Activated T-cell treated with anti-CD3 and anti-CD28 coated beads, Interleukin-2, amount 50 U/mL, for 24 hours (primary cell): ENCODE data around the gene RAB11FIP2.
A peak's percentile ranks its signal among the peaks of the same experiment; 100 is the strongest.

Experiments used
- DNase-seq: peaks from one replicate; pipeline ENCODE4 v3.0.0-alpha.2; 2020
- H3K27ac Mint-ChIP-seq: 2 replicates; pipeline ENCODE4 v1.8.0; 2020; ENCODE audit warnings: mild to moderate bottlenecking, mixed read lengths
- H3K27me3 Mint-ChIP-seq: 2 replicates; pipeline ENCODE4 v1.8.0; 2020; ENCODE audit warnings: mixed read lengths
- H3K36me3 Mint-ChIP-seq: 2 replicates; pipeline ENCODE4 v1.8.0; 2020; ENCODE audit warnings: low read depth, mixed read lengths
- H3K4me1 Mint-ChIP-seq: 2 replicates; pipeline ENCODE4 v1.8.0; 2020; ENCODE audit warnings: low read depth, mixed read lengths
- H3K4me3 Mint-ChIP-seq: 2 replicates; pipeline ENCODE4 v1.8.0; 2020; ENCODE audit warnings: mild to moderate bottlenecking, moderate library complexity, mixed read lengths
- H3K9me3 Mint-ChIP-seq: 2 replicates; pipeline ENCODE4 v1.8.0; 2020; ENCODE audit warnings: mixed read lengths

The RAB11FIP2 gene

GRCh38 chr10:118045158-118045836 lies 1.4 kb downstream of the RAB11FIP2 start:
- DNase-seq, result no peak
- Mint-ChIP-seq H3K27ac (peak overlapping the region; percentile 90), H3K4me3 (peak overlapping the region; percentile 91), H3K9me3 (no peaks in the 10 kb centered on the region), H3K4me1 (peaks cover 51% of the 10 kb centered on the region), H3K36me3 (peaks cover 14% of the 10 kb centered on the region), H3K27me3 (no peaks in the 10 kb centered on the region)

- Mint-ChIP-seq H3K27ac (no peak overlapping the region), H3K4me3 (no peak overlapping the region), H3K27me3 (no peaks in the 10 kb centered on the region), H3K9me3 (no peaks in the 10 kb centered on the region), H3K36me3 (peaks cover 30% of the 10 kb centered on the region), H3K4me1 (peaks cover 60% of the 10 kb centered on the region)
- DNase-seq, result no peak
These were observed 3.9 kb downstream of the RAB11FIP2 start for GRCh38 chr10:118042827-118043242.

- no peak overlapping the region for H3K4me3 Mint-ChIP-seq
- DNase-seq, result no peak
These were observed 4.4 kb downstream of the RAB11FIP2 start for GRCh38 chr10:118042336-118042735.

GRCh38 chr10:118041316-118041715 lies 5.4 kb downstream of the RAB11FIP2 start:
- no peaks in the 10 kb centered on the region for H3K27me3 Mint-ChIP-seq
- H3K4me1 Mint-ChIP-seq, result peaks cover 65% of the 10 kb centered on the region
- H3K4me3 Mint-ChIP-seq, result no peak overlapping the region
- no peak overlapping the region for H3K27ac Mint-ChIP-seq
- H3K36me3 Mint-ChIP-seq, result peaks cover 43% of the 10 kb centered on the region
- H3K9me3 Mint-ChIP-seq, result no peaks in the 10 kb centered on the region
- DNase-seq, result no peak

More at GRCh38 chr10:118042336-118042735, 4.4 kb downstream of the RAB11FIP2 start:
- Mint-ChIP-seq H3K4me1 (peaks cover 59% of the 10 kb centered on the region), H3K27me3 (no peaks in the 10 kb centered on the region), H3K36me3 (peaks cover 33% of the 10 kb centered on the region), H3K9me3 (no peaks in the 10 kb centered on the region), H3K27ac (no peak overlapping the region)

GRCh38 chr10:118036281-118036875 lies 10.4 kb downstream of the RAB11FIP2 start:
- no peak for DNase-seq
- Mint-ChIP-seq H3K27me3 (no peaks in the 10 kb centered on the region), H3K4me1 (peaks cover 41% of the 10 kb centered on the region), H3K4me3 (no peak overlapping the region), H3K36me3 (peaks cover 73% of the 10 kb centered on the region), H3K9me3 (no peaks in the 10 kb centered on the region), H3K27ac (no peak overlapping the region)

GRCh38 chr10:118035354-118036005 lies 11.3 kb downstream of the RAB11FIP2 start:
- Mint-ChIP-seq H3K27ac (peak overlapping the region; percentile 57), H3K4me1 (peaks cover 41% of the 10 kb centered on the region), H3K36me3 (peaks cover 74% of the 10 kb centered on the region)

GRCh38 chr10:118034791-118035261 lies 11.9 kb downstream of the RAB11FIP2 start:
- DNase-seq, result no peak
- H3K36me3 Mint-ChIP-seq, result peaks cover 75% of the 10 kb centered on the region
- no peak overlapping the region for H3K4me3 Mint-ChIP-seq
- H3K4me1 Mint-ChIP-seq, result peaks cover 37% of the 10 kb centered on the region
- no peaks in the 10 kb centered on the region for H3K27me3 Mint-ChIP-seq
- H3K27ac Mint-ChIP-seq, result no peak overlapping the region
- H3K9me3 Mint-ChIP-seq, result no peaks in the 10 kb centered on the region

More at GRCh38 chr10:118035354-118036005, 11.3 kb downstream of the RAB11FIP2 start:
- H3K9me3 Mint-ChIP-seq, result no peaks in the 10 kb centered on the region
- no peak for DNase-seq
- no peaks in the 10 kb centered on the region for H3K27me3 Mint-ChIP-seq
- no peak overlapping the region for H3K4me3 Mint-ChIP-seq

- Mint-ChIP-seq H3K4me1 (peaks cover 37% of the 10 kb centered on the region), H3K27me3 (no peaks in the 10 kb centered on the region), H3K27ac (no peak overlapping the region), H3K4me3 (no peak overlapping the region), H3K36me3 (peaks cover 73% of the 10 kb centered on the region), H3K9me3 (no peaks in the 10 kb centered on the region)
- no peak for DNase-seq
These were observed 12.8 kb downstream of the RAB11FIP2 start for GRCh38 chr10:118033905-118034304.

GRCh38 chr10:118032564-118032963 lies 14.2 kb downstream of the RAB11FIP2 start:
- Mint-ChIP-seq H3K4me3 (no peak overlapping the region), H3K9me3 (no peaks in the 10 kb centered on the region), H3K27ac (no peak overlapping the region), H3K4me1 (peaks cover 39% of the 10 kb centered on the region), H3K27me3 (no peaks in the 10 kb centered on the region), H3K36me3 (peaks cover 75% of the 10 kb centered on the region)
- DNase-seq, result no peak

GRCh38 chr10:118031351-118032075 lies 15.2 kb downstream of the RAB11FIP2 start:
- no peaks in the 10 kb centered on the region for H3K27me3 Mint-ChIP-seq
- no peaks in the 10 kb centered on the region for H3K9me3 Mint-ChIP-seq
- H3K27ac Mint-ChIP-seq, result no peak overlapping the region
- H3K4me3 Mint-ChIP-seq, result no peak overlapping the region
- no peak for DNase-seq
- peaks cover 70% of the 10 kb centered on the region for H3K36me3 Mint-ChIP-seq
- peaks cover 30% of the 10 kb centered on the region for H3K4me1 Mint-ChIP-seq

- Mint-ChIP-seq H3K4me1 (peaks cover 15% of the 10 kb centered on the region), H3K9me3 (no peaks in the 10 kb centered on the region), H3K27ac (no peak overlapping the region), H3K36me3 (peaks cover 64% of the 10 kb centered on the region), H3K4me3 (no peak overlapping the region), H3K27me3 (no peaks in the 10 kb centered on the region)
- no peak for DNase-seq
These were observed 18.1 kb downstream of the RAB11FIP2 start for GRCh38 chr10:118028619-118029018.

- Mint-ChIP-seq H3K27ac (no peak overlapping the region), H3K4me3 (no peak overlapping the region), H3K9me3 (no peaks in the 10 kb centered on the region), H3K36me3 (peaks cover 56% of the 10 kb centered on the region), H3K4me1 (peaks cover 15% of the 10 kb centered on the region), H3K27me3 (no peaks in the 10 kb centered on the region)
- no peak for DNase-seq
These were observed 19.3 kb downstream of the RAB11FIP2 start for GRCh38 chr10:118027397-118027796.

GRCh38 chr10:118026936-118027335 lies 19.8 kb downstream of the RAB11FIP2 start:
- DNase-seq, result no peak

GRCh38 chr10:118020365-118020764 lies 26.4 kb downstream of the RAB11FIP2 start:
- no peak overlapping the region for H3K27ac Mint-ChIP-seq
- H3K36me3 Mint-ChIP-seq, result peaks cover 49% of the 10 kb centered on the region
- H3K9me3 Mint-ChIP-seq, result no peaks in the 10 kb centered on the region
- no peaks in the 10 kb centered on the region for H3K27me3 Mint-ChIP-seq
- H3K4me3 Mint-ChIP-seq, result no peak overlapping the region
- DNase-seq, result no peak
- H3K4me1 Mint-ChIP-seq, result no peaks in the 10 kb centered on the region

More at GRCh38 chr10:118026936-118027335, 19.8 kb downstream of the RAB11FIP2 start:
- Mint-ChIP-seq H3K9me3 (no peaks in the 10 kb centered on the region), H3K36me3 (peaks cover 51% of the 10 kb centered on the region), H3K27ac (no peak overlapping the region), H3K4me1 (peaks cover 15% of the 10 kb centered on the region), H3K4me3 (no peak overlapping the region), H3K27me3 (no peaks in the 10 kb centered on the region)
